GM20431 (cell line): ENCODE measurements around the gene AXIN1.
"Not testable (repeated sequence)": the region's sequence is repeated elsewhere in the genome, so short reads cannot be mapped to it uniquely, and the experiment has no call there.

Experiments
- in situ Hi-C: fragments of 300-500 bp; cut with MseI, MboI; formaldehyde crosslinking; loops from one replicate; pipeline ENCODE4 v1.15.0; 2020; ENCODE audit warnings: low sequenced_read_pairs; ENCODE audit not compliant: unreplicated experiment

Gene AXIN1

DNA sequence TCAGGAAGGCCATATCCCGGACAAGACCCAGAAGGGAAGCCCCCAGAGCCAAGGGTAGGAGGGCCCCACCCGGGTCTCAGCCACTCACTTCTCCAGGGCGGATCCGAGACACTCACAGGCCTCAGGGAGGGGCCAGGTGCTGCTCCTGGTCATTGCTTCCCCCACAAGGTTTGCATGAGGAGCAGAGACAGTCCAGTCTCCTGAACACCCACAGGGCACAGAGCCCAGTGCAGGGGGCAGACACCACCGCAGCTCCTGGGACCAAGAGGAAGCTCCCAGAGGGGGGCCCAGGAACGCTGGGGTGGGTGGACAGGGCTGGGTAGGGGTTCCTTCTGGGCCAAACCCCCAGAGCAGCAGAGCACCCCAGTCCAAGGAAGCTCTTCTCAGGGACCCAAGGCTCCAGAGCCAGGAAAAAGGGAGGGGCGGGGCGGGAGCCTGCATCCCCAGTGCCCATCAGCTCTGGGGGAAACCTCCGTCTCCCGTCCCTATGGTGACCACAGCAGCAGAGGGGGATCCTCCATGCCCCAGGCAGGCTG lies 18.5 kb upstream of the AXIN1 start:
- in situ Hi-C loops = no loop called here

DNA sequence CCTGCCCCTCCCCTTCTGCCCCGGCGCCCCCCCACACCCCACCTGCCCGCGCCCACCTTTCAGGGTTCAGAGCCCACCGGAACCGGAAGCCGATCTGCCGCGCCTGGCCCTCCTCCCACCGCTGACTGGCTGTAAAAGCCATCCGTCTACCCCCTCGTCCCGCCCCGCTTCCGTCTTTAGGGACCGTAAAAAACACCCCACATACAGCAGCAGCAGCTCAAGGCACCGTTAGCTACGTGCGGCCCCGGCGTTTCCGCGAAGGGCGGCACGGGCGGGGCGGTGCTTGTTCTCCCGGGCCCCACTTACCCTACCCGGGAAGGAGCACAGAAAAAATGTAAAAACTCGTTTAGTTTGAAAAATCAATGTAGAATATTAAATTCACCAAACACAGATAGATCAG lies 17.9 kb upstream of the AXIN1 start, which contains the start of gene MRPL28:
MRPL28 (minus strand) TSS at position 96 of the 400 bp plus-strand sequence. CDS start 320 bp downstream, outside the sequence.
- in situ Hi-C loops = no loop called here

DNA sequence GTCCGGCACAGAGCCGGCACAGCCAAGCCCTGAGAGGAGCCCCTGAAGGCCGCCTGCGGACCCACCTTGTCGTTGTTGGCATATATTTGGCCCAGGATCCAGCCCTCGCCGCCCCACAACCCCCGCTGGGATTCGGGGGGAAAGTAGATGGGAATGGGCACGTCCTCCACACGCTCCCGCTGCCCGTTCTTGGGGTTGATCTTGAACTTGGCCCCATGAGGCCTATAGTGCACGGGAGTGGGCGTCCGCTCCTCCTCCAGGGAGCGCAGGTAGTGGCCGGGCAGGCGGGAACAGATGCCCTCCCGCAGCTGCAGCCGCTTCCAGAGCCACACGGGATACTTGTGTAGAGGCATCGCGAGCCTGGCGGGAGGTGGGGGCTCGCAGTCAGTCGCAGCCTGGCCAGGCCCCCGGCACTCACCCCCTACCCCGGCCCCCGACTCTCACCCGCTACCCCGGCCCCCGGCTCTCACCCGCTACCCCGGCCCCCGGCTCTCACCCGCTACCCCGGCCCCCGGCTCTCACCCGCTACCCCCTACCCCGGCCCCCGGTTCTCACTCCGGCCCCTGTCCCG lies 17.4 kb upstream of the AXIN1 start:
- in situ Hi-C loops = no loop called here

DNA sequence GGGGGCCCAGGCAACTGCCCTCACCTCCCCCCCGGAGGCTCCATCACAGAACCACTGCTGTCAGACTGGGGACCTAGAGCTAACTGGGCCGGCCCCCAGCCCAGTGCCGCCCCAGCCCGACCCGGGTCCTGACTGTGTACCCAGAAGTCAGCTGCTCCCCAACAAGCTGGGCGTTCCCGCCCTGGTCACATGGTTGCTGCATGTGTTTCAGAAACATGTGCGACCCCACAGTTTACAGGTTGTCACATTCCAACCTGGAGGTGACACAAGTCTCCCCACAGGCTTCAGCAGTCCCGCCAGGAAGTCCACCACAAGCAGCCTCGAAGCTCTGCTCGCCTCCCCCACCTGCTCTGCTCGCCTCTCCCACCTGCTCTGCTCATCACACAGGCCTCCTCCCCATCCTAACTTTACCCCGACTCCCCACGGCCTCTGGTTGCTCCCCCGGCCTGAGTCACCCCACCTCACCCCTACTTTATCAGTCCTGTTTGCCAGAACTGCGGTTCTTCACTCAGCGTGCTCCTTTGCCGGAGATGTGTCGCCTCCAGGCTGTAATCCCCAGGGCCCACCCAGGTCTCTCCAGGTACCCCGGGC lies 16.8 kb upstream of the AXIN1 start:
- in situ Hi-C loops = no loop called here

DNA sequence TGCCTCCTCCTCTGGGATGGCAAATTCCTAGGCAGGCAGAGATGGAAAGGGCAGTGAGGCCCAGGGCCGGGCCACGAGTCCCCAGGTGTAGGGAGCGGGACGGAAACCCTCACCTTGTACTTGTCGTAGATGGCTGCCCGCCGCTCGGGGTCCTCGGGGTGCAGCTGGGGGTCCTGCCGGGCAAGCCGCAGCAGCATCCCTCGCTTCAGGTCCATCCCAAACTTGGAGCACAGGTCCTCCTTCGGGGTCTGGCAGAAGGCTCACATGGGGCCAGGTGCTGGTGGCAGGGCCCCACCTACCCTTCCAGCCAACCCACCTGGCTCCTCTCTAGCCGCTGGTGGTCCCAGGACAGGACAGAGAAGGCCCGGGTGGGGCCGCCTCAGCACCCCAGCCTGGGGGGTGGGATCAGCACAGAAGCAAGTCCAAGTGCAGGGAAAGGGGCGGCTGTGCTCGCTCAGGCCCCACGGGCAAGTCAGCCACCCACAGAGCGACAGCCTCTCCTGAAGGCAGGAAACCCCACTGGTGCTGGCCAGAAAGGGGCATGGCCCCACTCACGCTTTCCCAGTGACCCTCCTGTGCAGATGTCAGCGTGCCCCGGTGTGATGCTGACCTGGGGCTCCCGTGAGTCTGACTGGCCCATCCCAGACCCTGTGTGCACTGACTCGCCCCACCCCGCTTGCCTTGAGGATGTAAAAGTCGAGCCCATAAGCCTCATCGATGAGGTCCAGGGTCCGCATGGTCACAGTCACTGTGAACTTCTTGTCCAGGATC lies 16.1 kb upstream of the AXIN1 start:
- in situ Hi-C loops = no loop called here

DNA sequence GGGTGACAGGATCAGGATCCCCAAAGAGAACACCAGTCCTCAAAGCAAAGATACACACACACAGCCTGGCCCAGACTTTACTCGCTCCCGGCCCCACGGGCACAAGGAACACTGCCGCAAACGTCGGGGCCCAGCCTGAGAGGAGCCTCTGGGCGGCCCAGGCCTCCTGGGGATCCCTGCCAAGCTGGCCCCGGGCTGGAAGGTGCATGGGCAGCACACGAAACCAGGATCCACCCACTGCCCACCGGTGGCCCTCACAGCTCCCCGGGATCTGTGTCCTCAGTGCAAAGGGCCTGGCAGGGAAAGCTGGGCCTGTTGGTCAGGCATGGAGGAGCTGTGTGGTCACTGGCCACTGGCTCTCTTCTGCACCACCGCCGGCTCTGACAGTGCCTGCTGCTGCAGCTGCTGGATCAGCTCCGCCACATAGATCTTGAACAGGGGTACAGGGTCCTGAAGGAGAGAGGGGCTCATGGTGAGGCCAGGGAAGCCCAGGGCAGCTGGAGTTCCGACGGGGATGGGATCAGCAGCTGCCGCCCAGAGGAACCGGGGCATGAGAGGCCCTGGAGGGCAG lies 14.9 kb upstream of the AXIN1 start:
- in situ Hi-C loops = no loop called here

DNA sequence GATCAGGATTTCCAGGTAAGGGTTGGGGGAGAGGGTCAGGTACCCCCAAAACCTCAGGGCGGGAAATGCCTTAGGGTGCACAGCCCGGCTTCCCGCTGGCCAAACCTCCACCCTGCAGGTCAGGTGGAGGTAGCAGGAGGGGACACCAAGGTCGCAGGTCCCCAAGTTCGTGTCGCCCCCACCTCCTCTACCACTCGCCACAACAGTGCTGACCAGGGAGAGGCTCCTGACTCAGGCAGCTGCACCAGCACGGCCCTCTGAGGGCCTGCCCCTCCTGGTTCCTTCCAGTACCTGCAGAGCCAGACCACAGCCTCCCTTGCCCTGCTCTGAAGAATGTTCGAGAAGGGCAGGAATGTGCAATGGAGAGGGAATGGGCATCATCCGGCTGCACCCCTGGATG lies 14.0 kb upstream of the AXIN1 start:
- in situ Hi-C loops = no loop called here

DNA sequence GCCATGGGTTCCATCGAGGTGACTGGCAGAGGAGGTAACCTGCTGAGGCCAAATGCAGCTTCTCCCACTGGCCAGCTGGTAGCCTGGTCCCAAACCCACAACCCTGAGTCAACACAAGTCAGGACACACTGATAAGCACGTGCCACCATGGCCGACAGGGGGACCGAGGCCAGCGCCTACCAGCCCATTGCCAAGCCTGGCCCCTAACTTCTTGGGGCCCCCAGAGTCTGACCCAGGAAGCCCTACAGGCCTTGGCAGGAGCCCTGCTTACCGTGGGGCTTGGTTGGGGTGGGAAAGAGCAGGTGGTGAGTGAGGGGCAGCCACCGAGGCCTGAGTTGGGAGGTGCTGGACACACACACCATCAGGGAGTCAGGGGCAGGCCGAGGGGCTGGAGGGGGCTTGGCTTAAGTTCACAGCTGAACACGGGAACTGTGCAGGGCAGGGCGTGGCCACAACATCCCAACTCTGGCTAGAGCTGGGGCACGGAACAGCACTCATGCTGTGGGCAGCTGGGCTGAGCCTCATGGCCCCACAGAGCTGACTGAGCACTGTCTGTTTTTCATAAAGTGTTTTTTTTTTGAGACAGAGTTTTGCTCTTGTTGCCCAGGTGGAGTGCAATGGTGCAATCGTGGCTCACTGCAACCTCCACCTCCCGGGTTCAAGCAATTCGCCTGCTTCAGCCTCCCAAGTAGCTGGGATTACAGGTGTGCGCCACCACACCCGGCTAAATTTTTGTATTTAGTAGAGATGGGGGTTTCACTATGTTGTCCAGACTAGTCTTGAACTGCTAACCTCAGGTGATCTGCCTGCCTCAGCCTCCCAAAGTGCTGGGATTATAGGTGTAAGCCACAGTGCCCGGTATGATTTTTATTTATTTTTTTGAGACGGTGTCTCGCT lies 12.3 kb upstream of the AXIN1 start:
- in situ Hi-C loops = no loop called here

DNA sequence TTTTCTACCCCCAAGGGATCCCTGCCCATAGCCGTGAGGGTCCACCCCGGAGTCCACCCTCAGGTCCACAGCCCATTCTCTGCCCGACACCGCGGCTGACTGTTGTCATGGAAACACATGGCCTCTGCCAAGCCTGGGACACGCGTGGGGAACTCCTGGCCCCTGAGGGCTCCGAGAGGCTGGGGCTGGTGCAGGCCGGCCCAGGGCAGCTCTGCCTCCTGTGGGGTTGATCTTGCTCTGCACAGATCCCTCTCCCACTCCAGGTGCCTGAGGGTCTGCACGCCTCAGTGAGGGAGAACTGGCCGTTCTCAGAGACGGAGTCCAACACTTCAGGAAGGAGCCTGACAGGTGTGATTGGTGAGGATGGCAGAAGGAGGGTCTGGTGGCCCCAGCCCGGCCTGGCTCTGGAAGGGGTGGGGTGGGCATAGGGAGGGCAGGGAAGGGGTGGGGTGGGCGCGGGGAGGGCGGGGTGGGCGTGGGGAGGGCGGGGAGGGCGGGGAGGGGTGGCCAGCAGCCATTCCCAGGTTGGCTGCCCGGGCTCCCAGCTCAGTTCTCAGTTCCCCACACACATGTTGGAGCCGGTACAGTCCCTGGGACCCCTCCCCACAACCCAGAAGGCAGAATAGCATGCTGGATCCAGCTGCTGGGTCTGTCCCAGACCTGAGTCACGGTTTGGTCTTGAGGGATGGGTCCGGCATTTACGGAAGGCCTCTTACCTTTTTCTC lies 11.4 kb upstream of the AXIN1 start:
- in situ Hi-C loops = no loop called here

DNA sequence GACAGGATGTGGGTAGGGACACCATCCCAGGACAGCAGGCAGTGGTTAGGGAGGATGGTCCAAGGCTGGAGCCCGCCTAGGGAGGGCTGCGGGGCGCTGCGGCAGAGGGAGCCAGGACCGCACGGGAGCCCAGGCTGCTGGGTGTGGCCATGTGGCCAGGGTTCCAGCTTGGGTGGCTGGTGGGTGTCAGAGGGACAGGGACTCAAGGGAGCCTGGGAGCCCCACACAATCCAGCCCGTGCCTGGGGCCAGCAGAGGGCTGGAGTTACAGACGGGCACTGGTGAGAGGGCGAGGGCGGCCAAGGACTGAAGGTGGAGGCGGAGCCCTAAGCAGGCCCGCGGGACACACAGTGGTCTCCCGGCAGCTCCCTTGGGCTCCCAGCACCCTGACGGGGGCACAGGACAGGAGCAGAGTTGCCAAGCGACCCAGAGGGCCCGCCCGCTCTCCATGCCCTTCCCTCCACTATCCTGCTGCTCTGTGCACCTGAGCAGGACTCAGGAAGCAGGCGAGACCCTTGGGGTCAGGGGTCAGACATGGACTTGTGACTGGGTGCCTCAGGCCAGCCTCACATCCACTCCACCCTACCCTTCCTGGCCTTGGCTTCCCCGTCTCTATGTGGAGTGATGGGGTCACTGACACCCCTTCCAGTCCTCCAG lies 10.7 kb upstream of the AXIN1 start:
- in situ Hi-C loops = no loop called here

DNA sequence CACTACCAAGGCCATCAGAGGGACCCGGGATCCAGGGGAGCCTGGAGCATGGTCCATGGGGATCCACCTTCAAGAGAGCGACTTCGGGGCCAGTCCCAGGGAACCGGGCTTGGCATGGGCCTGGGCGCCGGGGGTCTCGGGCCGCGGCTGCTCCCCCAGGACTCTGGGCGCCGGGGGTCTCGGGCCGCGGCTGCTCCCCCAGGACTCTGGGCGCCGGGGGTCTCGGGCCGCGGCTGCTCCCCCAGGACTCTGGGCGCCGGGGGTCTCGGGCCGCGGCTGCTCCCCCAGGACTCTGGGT lies 10.1 kb upstream of the AXIN1 start:
- in situ Hi-C loops = not testable (repeated sequence)

DNA sequence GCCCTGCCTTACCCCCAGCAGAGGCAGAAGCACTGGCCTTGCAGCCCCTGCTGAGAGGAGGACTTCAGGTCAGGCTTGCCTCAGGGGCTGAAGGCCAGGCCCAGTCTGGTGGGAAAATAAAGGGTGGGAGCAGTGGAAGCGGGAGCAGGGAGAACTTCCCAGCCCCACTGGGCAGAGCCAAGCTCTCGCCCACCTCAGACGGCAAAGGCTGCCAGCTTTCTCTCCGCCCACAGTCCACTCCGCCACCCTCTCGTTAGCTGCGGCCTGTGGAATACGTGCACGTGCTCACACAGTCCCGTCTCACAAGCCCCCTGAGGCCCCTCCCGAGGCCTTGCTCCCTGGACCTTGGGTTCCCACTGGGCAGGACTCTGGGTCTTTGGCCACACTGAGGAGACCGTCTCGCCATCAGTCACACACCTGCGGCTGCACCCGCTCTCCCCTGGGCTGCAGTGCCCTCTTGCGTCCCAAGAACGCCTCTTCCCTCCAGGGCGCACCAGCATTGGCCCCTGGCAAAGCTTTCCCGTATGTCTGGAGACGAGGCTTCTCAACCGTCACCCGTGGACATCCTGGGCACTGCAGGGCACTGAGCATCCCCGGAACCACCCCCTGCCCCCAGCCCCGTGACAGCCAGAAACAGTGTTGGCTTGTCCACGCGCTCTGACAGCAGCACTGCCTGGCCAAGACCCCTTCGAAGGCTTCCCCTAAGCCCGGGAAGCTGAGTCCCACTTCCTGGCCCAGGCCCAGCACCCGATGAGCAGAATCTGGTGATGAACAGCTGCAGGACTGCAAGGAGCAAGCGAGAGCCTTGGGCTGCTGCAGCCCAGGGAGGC lies 9.6 kb upstream of the AXIN1 start:
- in situ Hi-C loops = no loop called here

DNA sequence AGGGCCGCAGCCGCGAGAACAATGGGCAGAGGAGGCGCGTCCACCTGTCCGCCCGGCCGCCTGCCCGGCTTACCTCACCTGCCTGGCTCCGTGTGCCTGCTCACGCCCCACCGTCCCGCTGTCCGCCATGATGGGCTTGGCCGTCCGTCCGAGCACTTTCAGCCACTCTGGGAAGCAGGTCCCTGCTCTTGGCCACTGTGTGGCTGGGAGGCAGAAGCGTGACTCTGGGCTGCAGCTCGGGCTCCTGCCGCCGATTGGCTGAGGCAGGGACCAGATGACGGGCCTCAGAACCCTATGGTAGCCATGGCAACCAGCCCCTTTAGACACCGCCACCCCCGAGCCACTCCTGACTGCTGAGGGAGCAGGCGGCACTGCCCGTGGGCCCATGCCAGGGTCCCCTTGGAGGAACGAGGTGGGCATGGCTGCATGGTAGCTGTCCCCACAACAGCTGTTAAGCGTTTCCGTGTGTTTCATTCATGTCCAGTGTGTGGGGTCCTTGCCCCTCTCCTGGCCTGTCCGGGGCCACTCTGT lies 8.9 kb upstream of the AXIN1 start:
- in situ Hi-C loops = no loop called here

DNA sequence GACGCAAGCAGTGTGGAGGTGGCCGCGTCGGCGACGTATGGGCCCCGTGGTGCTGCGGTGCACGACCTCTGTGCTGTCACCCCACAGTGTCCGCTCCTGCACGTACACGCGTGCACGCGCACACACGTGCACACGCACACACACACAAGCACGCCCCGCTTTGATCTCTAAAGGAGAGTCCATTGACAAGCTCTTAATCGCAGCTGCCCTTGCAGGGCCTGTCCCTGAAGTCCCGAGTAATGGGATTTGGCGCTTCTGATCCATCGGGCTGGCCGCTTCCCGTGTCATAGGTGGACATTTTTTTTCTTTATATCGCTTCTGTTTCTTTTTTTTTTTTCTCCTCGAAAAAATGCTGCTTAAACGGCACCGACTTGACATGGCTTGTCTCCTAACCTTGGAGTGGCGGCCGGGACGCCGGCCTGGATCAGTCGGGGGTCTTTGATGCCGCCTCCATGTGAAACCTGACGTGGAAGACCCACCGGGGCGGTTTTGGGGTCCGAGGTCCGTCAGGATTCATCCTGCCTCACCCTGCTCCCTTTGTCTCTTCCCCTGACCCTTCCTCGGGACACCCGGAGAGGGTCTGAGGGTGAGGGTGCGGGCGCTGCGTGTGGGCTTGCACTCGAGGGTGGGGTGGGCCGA lies 8.3 kb upstream of the AXIN1 start:
- in situ Hi-C loops = no loop called here

DNA sequence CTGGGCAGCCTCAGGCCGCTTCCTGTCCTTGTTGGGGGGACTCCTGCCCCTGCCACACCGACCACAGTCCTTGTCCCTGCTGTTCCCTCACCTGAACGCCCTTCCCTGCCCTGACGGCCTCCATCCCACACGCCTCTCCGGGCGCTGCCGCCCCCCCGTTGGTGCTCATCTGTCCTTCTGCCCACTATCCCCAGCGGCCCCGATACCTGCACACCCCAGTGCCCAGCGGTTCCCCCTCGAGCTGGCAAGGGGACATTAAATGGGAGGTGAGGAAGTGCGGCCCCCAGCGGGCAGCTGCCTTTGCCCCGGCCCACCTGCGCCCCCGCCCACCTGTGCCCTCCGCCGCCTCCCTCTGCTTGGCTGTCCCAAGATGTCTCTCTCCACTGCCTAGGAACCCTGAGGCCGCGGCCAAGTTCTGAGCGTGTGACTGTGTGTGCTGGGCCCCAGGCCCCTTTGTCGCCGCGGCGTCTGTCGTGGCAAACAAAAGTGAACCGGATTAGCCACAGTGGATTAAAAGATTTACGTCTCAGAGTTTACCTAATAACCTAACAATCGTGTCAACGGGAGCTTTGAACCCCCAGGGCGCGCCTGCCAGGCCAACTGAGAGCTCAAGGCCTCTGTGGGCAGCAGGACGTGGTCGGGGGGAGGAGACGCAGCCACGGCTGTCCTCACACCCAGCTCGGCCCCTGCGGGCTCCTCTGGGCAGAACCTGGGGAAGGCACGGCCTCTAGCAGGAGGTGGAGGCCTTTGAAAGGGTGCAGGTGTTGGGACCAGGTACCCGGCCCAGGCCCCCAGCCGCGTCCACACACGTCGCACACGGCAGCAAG lies 7.6 kb upstream of the AXIN1 start:
- in situ Hi-C loops = no loop called here

DNA sequence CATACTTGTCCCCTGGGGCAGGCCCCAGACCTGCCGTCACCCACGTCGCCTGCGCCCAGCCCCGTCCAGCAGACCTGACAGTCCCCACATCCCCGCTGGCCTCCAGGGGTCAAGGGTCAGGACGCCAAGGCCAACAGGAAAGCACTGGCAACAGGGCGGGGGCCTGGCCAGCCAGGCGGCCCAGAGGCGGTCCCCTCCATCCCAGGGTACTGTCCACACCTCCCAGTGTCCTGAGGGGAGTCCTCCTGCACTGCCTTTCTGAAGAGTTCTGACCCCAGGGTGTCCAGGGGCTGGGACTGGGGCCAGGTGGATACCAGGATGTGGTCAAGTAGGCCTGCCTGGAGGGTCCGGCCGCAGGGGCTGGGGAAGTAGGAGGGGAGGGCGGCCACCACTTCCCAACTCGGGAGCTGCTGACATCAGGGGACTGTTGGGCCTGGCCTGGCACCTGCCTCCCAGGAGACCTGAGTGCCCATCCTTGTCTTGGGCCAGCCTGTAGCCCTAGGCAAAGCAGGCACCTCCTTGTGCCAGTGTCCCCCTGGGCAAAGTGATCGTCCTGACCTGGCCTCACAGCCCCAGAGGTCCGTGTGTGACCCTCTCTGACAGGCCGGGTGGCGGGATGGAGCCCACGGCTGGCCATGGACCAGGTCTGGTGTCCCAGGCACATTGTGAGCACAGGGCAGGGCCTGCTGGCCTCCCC lies 6.7 kb upstream of the AXIN1 start:
- in situ Hi-C loops = no loop called here
